K562 (cell line): ENCODE data around the gene IL10. TPM values are rescaled to one million over a fixed set of nuclear protein-coding genes. Genes with fewer than 3 reads are reported as not detected.

ENCODE experiments used
- ADNP ChIP-seq: fragments of 200-800 bp; sonication (Bioruptor generic); IDR thresholded peaks from 2 replicates; pipeline ENCODE4 v1.6.1; 2016; ENCODE audit warnings: missing genetic modification characterization, missing compliant biosample characterization
- EP300 ChIP-seq: IDR thresholded peaks from 2 replicates; pipeline ENCODE4 v1.6.1; 2012; ENCODE audit warnings: low read length, improper control_type of control experiment
- GABPA ChIP-seq: fragments of 200-800 bp; sonication (Bioruptor generic); conservative IDR thresholded peaks from 2 replicates; pipeline ENCODE4 v1.6.1; 2016; ENCODE audit warnings: low read depth, missing genetic modification characterization, missing compliant biosample characterization
- HMG20A ChIP-seq: fragments of 450-650 bp; formaldehyde crosslinking; conservative IDR thresholded peaks from 2 replicates; pipeline ENCODE4 v1.4.0; 2020; ENCODE audit warnings: mild to moderate bottlenecking, mixed read lengths
- JUN ChIP-seq, 2 experiments: sonication (generic) in 1 of 2; formaldehyde crosslinking in 1 of 2; IDR thresholded peaks; 2 replicates each; pipeline versions ENCODE4 v1.6.1 to v1.8.0; 2012 to 2022; ENCODE audit warnings: borderline replicate concordance in 2 of 2, mild to moderate bottlenecking in 2 of 2, improper control_type of control experiment in 1 of 2, low read depth in 1 of 2, low read length in 1 of 2, missing genetic modification reagents in 1 of 2
- NCOA2 ChIP-seq, 2 experiments: fragments of 450-650 bp; IDR thresholded peaks; 2 replicates each; pipeline ENCODE4 v1.6.1; 2018; ENCODE audit warnings: mild to moderate bottlenecking in 2 of 2, moderate library complexity in 1 of 2; ENCODE audit not compliant: partially characterized antibody in 2 of 2
- RBM22 ChIP-seq: fragments of 200-400 bp; formaldehyde crosslinking; IDR thresholded peaks from 2 replicates; pipeline ENCODE4 v1.6.1; 2018; ENCODE audit warnings: low read length, low read depth; ENCODE audit not compliant: poor library complexity, severe bottlenecking
- RCOR1 ChIP-seq, 2 experiments: IDR thresholded peaks; 2 replicates each; pipeline ENCODE4 v1.6.1; 2012; ENCODE audit warnings: low read depth in 2 of 2, low read length in 2 of 2, borderline replicate concordance in 1 of 2, improper control_type of control experiment in 1 of 2
- RFX1 ChIP-seq: fragments of 450-650 bp; IDR thresholded peaks from 2 replicates; pipeline ENCODE4 v1.6.1; 2016; ENCODE audit warnings: mild to moderate bottlenecking, moderate library complexity
- SP1 ChIP-seq: sonication (generic); formaldehyde crosslinking; IDR thresholded peaks from 2 replicates; pipeline ENCODE4 v1.8.1; 2022; ENCODE audit warnings: mild to moderate bottlenecking, missing genetic modification reagents
- ZKSCAN3 ChIP-seq: fragments of 250-450 bp; sonication (Bioruptor Pico); IDR thresholded peaks from 2 replicates; pipeline ENCODE4 v1.4.0; 2020
- ZNF174 ChIP-seq: fragments of 250-450 bp; sonication (Bioruptor Pico); IDR thresholded peaks from 2 replicates; pipeline ENCODE4 v1.4.0; 2020; ENCODE audit warnings: mild to moderate bottlenecking
- ZNF41 ChIP-seq: fragments of 250-450 bp; sonication (Bioruptor Pico); conservative IDR thresholded peaks from 2 replicates; pipeline ENCODE4 v1.4.0; 2020; ENCODE audit warnings: mild to moderate bottlenecking
- ZNF445 ChIP-seq: fragments of 250-450 bp; sonication (Bioruptor Pico); IDR thresholded peaks from 2 replicates; pipeline ENCODE4 v1.4.0; 2020; ENCODE audit warnings: low read depth, mild to moderate bottlenecking, moderate library complexity
- ZZZ3 ChIP-seq: fragments of 450-650 bp; IDR thresholded peaks from 2 replicates; pipeline ENCODE4 v1.6.1; 2016; ENCODE audit warnings: antibody characterized with exemption, mild to moderate bottlenecking, moderate library complexity
- polyA plus RNA-seq, 8 experiments: library from polyadenylated mRNA; depleted of rRNA in 4 of 8; stranded (reverse) in 5 of 8; unstranded in 3 of 8; fragments of >200 nt; fragmentation: Nextera tagmentation in 2 of 8; fragmentation: Illumina TruSeq in 1 of 8; extraction: Ambion mirVana in 2 of 8; extraction: Trizol in 1 of 8; gene quantifications; 2 replicates each; pipeline versions ENCODE4 v1.2.1 to v1.2.3, GENCODE V29; 2011 to 2014; ENCODE audit warnings: inconsistent platforms in 1 of 8, missing spikeins in 1 of 8
- total RNA-seq, 7 experiments: library from RNA; depleted of rRNA in 6 of 7; stranded (reverse); fragments of >200 nt in 6 of 7; fragmentation: Illumina TruSeq in 2 of 7; extraction: Trizol in 2 of 7; gene quantifications; 2 replicates each; pipeline versions ENCODE4 v1.2.1 to v1.2.3, GENCODE V29; 2011 to 2021; ENCODE audit warnings: low replicate concordance in 1 of 7
- TF ChIP-seq, protein P1 (sequence below): fragments of 450-650 bp; IDR thresholded peaks from 2 replicates; pipeline ENCODE4 v1.7.0; 2016; ENCODE audit warnings: borderline replicate concordance
- TF ChIP-seq, protein P2 (sequence below): fragments of 250-450 bp; sonication (Bioruptor Pico); IDR thresholded peaks from 2 replicates; pipeline ENCODE4 v1.9.0; 2021; ENCODE audit warnings: mild to moderate bottlenecking
- TF ChIP-seq, protein P3 (sequence below): fragments of 250-450 bp; sonication (Bioruptor Pico); IDR thresholded peaks from 2 replicates; pipeline ENCODE4 v1.4.0; 2020; ENCODE audit warnings: borderline replicate concordance

The IL10 gene
- total and polyA plus RNA-seq, 9 of the 15 experiments (the other 6 are each of a cell fraction or from before 2014, with no cell fraction given): 0.29 TPM; not detected in 8

DNA sequence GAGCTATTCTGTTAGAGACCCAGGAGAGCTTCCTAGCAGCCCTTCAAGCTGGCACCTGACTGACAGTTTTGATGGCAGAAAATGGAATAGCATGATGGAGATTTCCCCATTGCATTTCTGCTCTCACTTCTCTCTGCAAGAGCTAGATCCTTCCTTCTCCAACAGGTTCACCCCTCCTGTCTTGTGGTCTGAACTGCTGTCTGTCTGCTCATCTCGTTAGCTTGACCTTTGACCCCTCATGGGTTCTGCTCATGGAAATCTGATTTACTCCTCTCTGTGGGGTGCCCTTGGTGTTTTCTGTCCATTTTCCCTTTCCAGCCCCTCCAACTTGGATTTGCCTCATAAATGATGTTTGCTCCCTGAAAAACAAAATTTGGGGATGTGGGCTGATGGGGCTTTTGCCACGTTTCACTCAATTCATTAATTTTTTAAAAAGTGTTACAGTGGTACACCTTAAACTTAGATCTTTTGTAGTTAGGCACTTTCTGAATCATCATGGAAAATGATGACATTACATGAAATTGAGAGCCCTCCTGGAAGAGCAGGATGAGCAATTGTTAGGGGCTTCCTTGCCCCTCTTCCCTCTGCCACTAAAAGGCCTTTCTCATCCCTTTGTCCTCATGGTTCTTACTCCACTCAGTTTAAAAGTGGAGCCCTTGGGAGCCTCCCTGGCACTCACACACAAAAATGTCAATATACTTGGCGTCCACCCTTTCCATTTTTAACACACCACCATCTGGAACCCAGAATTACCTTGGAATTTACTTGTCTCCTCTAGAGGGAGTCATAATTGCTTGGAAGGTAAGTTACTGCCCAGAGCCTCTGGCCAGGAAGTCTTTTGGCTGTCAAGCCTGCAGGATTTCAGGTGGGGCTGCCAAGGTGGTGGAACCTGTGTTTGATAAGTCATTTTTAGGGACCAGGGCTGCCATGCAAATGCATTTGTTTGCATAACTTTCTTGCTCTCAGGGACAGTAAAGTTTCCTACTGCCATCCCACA, 33.6 kb downstream of the IL10 start (continued):
- TF ChIP-seq, protein P1, sequence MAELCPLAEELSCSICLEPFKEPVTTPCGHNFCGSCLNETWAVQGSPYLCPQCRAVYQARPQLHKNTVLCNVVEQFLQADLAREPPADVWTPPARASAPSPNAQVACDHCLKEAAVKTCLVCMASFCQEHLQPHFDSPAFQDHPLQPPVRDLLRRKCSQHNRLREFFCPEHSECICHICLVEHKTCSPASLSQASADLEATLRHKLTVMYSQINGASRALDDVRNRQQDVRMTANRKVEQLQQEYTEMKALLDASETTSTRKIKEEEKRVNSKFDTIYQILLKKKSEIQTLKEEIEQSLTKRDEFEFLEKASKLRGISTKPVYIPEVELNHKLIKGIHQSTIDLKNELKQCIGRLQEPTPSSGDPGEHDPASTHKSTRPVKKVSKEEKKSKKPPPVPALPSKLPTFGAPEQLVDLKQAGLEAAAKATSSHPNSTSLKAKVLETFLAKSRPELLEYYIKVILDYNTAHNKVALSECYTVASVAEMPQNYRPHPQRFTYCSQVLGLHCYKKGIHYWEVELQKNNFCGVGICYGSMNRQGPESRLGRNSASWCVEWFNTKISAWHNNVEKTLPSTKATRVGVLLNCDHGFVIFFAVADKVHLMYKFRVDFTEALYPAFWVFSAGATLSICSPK: no peak
- TF ChIP-seq ZNF174 (no peak), HMG20A (CRISPR knock-in tag) (no peak), ZNF445 (CRISPR knock-in tag) (no peak), RFX1 (no peak), RCOR1 (IDR thresholded peaks at IDR 0.05; ENCODE audit: borderline replicate concordance in 1 of 2, low read depth in 2 of 2, low read length in 2 of 2) (peak in 1 of 2 experiments; percentile 51; a peak in 1 of 4 replicates), NCOA2 (IDR thresholded peaks at IDR 0.05; ENCODE audit: partially characterized antibody in 2 of 2) (no peak), GABPA (no peak), SP1 (no peak), ADNP (no peak), ZZZ3 (no peak), JUN (IDR thresholded peaks at IDR 0.05; ENCODE audit: borderline replicate concordance, low read depth, low read length) (no peak), JUN (CRISPR knock-in tag; IDR thresholded peaks at IDR 0.05; ENCODE audit: borderline replicate concordance) (no peak), ZKSCAN3 (CRISPR knock-in tag) (no peak), RBM22 (no peak), ZNF41 (CRISPR knock-in tag) (no peak), EP300 (no peak)
- TF ChIP-seq, protein P2, sequence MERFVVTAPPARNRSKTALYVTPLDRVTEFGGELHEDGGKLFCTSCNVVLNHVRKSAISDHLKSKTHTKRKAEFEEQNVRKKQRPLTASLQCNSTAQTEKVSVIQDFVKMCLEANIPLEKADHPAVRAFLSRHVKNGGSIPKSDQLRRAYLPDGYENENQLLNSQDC (CRISPR knock-in tag): no peak
- TF ChIP-seq, protein P3, sequence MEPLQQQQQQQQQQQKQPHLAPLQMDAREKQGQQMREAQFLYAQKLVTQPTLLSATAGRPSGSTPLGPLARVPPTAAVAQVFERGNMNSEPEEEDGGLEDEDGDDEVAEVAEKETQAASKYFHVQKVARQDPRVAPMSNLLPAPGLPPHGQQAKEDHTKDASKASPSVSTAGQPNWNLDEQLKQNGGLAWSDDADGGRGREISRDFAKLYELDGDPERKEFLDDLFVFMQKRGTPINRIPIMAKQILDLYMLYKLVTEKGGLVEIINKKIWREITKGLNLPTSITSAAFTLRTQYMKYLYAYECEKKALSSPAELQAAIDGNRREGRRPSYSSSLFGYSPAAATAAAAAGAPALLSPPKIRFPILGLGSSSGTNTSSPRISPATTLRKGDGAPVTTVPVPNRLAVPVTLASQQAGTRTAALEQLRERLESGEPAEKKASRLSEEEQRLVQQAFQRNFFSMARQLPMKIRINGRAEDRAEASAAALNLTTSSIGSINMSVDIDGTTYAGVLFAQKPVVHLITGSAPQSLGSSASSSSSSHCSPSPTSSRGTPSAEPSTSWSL (CRISPR knock-in tag): no peak
